ENCODE data around the gene MSI2. TPM values are rescaled to one million over a fixed set of nuclear protein-coding genes. Genes with fewer than 3 reads are reported as not detected.

Gene MSI2
- total and polyA plus RNA-seq, 4 donors, result 9.4 to 64.0 (median 30.4) TPM

GRCh38 chr17:57550668-57551315, 294.5 kb downstream of the MSI2 start:
- Histone ChIP-seq H3K36me3 (ENCODE audit: control insufficient read depth in 4 of 4, insufficient read depth in 4 of 4, low read length in 4 of 4) (no peaks in the 10 kb centered on the region), H3K27ac (ENCODE audit: low read depth in 1 of 2, low read length in 1 of 2) (no peak overlapping the region), H3K9me3 (ENCODE audit: control insufficient read depth in 4 of 4, insufficient read depth in 3 of 4, low read length in 3 of 4) (no peaks in the 10 kb centered on the region), H3K27me3 (ENCODE audit: control insufficient read depth in 3 of 3, insufficient read depth in 3 of 3, low read length in 2 of 3) (no peaks in the 10 kb centered on the region), H3K9ac (ENCODE audit: insufficient read depth in 1 of 2, low read length in 2 of 2) (no peak overlapping the region), H3K4me3 (no peak overlapping the region), H3K4me1 (ENCODE audit: control insufficient read depth in 5 of 5, insufficient read depth in 5 of 5, low read length in 5 of 5) (peaks cover 4 to 44% (median 15%) of the 10 kb centered on the region in 5 donors)
- ATAC-seq (ENCODE audit: insufficient read depth, low FRiP score) (no peak), DNase-seq (no peak)
- WGBS, 2 donors, result 91 to 92% methylated on average over 11 of the region's 11 CpGs
- TF ChIP-seq CTCF (IDR thresholded peaks at IDR 0.05; ENCODE audit: control extremely low read depth, extremely low read depth), result no peak

- Histone ChIP-seq H3K4me3 (no peak overlapping the region), H3K9me3 (ENCODE audit: control insufficient read depth in 4 of 4, insufficient read depth in 3 of 4, low read length in 3 of 4) (no peaks in the 10 kb centered on the region), H3K36me3 (ENCODE audit: control insufficient read depth in 4 of 4, insufficient read depth in 4 of 4, low read length in 4 of 4) (no peaks in the 10 kb centered on the region), H3K27ac (ENCODE audit: low read depth in 1 of 2, low read length in 1 of 2) (no peak overlapping the region), H3K27me3 (ENCODE audit: control insufficient read depth in 3 of 3, insufficient read depth in 3 of 3, low read length in 2 of 3) (no peaks in the 10 kb centered on the region), H3K4me1 (ENCODE audit: control insufficient read depth in 5 of 5, insufficient read depth in 5 of 5, low read length in 5 of 5) (peaks cover 4 to 44% (median 15%) of the 10 kb centered on the region in 5 donors), H3K9ac (ENCODE audit: insufficient read depth in 1 of 2, low read length in 2 of 2) (peak overlapping the region in 1 of 2 donors; percentile 18)
- 83 to 86% methylated on average over 14 of the region's 14 CpGs for WGBS, 2 donors
- ATAC-seq (ENCODE audit: insufficient read depth, low FRiP score), result no peak
- DNase-seq, result no peak
- TF ChIP-seq CTCF (IDR thresholded peaks at IDR 0.05; ENCODE audit: control extremely low read depth, extremely low read depth), result no peak
Observed at GRCh38 chr17:57551321-57552079, 295.2 kb downstream of the MSI2 start.

- H3K9me3 ChIP-seq (ENCODE audit: control insufficient read depth in 4 of 4, insufficient read depth in 3 of 4, low read length in 3 of 4), result no peaks in the 10 kb centered on the region
- no peak overlapping the region for H3K4me3 ChIP-seq
- ATAC-seq (ENCODE audit: insufficient read depth, low FRiP score) (no peak), DNase-seq (peak; percentile 88 to 92 (median 90))
- no peaks in the 10 kb centered on the region for H3K36me3 ChIP-seq (ENCODE audit: control insufficient read depth in 4 of 4, insufficient read depth in 4 of 4, low read length in 4 of 4)
- peak overlapping the region in 1 of 2 donors; percentile 18 for H3K9ac ChIP-seq (ENCODE audit: insufficient read depth in 1 of 2, low read length in 2 of 2)
- WGBS, 2 donors, result 49 to 70% methylated on average over 11 of the region's 11 CpGs
- no peak for TF ChIP-seq CTCF (IDR thresholded peaks at IDR 0.05; ENCODE audit: control extremely low read depth, extremely low read depth)
- no peaks in the 10 kb centered on the region for H3K27me3 ChIP-seq (ENCODE audit: control insufficient read depth in 3 of 3, insufficient read depth in 3 of 3, low read length in 2 of 3)
- H3K4me1 ChIP-seq (ENCODE audit: control insufficient read depth in 5 of 5, insufficient read depth in 5 of 5, low read length in 5 of 5), result peaks cover 4 to 44% (median 15%) of the 10 kb centered on the region in 5 donors
- no peak overlapping the region for H3K27ac ChIP-seq (ENCODE audit: low read depth in 1 of 2, low read length in 1 of 2)
Observed at GRCh38 chr17:57552114-57552624, 295.8 kb downstream of the MSI2 start.
